Large intestine (tissue), 3 donors: ENCODE results near the gene DIS3L2. TPM values are rescaled to one million over a fixed set of nuclear protein-coding genes. Genes with fewer than 3 reads are reported as not detected.

Experiments
- DNase-seq, 2 donors: peaks; one replicate each; pipeline versions ENCODE4 v3.0.0 to v3.0.0-alpha.2; 2013
- H3K27ac ChIP-seq: one replicate; pipeline ENCODE4 v1.5.1; 2013; ENCODE audit warnings: low read length
- H3K27me3 ChIP-seq: 2 replicates; pipeline ENCODE4 v1.6.1; 2013; ENCODE audit warnings: low read length; ENCODE audit not compliant: control insufficient read depth, insufficient read depth
- H3K36me3 ChIP-seq: 2 replicates; pipeline ENCODE4 v1.6.1; 2013; ENCODE audit warnings: low read length; ENCODE audit not compliant: control insufficient read depth, insufficient read depth
- H3K4me1 ChIP-seq: one replicate; pipeline ENCODE4 v1.6.1; 2013; ENCODE audit warnings: low read length; ENCODE audit not compliant: control insufficient read depth, insufficient read depth
- H3K4me3 ChIP-seq: one replicate; pipeline ENCODE4 v1.5.1; 2013; ENCODE audit warnings: low read length
- H3K9me3 ChIP-seq: one replicate; pipeline ENCODE4 v1.6.1; 2013; ENCODE audit warnings: mild to moderate bottlenecking, low read depth, low read length, moderate library complexity; ENCODE audit not compliant: control insufficient read depth
- WGBS: methylation state at CpG from one replicate; pipeline ENCODE4 v1.1.5; 2013; ENCODE audit warnings: low lambda C conversion rate; ENCODE audit not compliant: insufficient coverage; 5-methylcytosine and 5-hydroxymethylcytosine counted together
- polyA plus RNA-seq: library from polyadenylated mRNA; unstranded; fragments of 120-200 nt; gene quantifications from one replicate; pipeline ENCODE4 v1.2.1, GENCODE V29; 2013

DIS3L2 gene
- polyA plus RNA-seq, 1 donor: 23.6 TPM

DNA sequence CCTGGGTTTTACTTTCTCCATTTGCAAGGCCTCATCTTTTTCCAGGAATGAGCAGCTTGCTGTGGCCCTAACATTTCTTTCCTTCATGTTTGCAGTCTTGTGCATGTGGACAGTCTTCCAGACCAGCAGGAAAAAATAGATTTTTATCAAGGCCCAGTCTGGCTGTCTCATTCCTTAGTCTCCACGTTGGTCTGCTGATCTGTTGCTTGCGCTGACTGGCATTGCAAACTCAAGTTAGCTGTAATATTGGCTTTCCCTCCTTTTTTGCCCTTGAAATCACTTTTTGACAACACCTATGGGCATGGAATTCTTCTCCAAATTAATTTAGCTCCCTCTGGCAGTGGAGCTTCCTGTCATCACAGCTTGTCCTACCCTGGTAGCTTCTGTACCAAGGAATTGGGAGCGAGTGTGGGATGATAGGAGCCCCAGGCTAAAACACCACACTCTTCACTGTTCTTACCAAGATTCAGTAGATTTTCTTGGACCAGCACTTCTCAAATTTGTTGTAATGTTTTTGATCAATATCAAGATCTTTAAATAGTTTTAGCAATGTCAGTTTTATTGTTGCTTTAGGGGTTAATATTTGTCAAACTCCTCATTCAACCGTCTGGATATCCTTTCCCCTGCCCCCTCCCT lies 48.2 kb downstream of the DIS3L2 start:
- WGBS: 43% methylated on average over 1 of the region's 4 CpGs
- no peaks in the 10 kb centered on the region for H3K36me3 ChIP-seq
- H3K4me3 ChIP-seq: no peak overlapping the region
- no peaks in the 10 kb centered on the region for H3K9me3 ChIP-seq
- H3K27ac ChIP-seq: no peak overlapping the region
- H3K4me1 ChIP-seq: no peaks in the 10 kb centered on the region
- DNase-seq: no peak
- H3K27me3 ChIP-seq: no peaks in the 10 kb centered on the region

DNA sequence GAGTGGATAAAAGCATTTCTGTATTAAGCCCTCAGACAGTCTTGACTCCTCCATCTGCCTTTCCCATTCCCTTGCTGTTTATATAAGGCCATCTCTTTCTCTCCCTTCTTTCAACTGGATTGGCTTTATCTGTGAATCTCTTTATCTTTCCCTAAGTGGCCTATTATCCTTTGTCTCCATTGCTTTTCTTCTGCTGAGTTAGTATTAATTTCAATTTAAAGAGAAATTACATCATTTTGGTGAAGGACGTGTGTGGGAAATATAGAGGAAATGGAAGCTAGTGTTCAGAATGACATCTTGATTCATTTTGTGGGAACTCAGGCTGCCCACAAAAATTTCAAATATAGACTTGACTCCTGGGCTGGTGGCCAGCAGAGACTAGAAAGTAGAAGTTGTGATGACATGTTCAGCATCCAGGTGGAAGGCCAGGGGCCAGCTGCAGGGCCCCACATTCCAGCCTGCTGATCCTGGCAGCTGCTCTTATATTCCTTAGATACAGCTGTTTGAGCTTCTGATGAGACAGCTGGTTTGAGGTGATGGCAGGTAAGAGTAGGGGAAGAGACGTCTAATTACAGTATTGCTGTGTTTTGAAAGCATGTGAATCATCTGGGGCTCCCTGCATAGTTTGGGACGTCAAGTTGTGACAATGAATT lies 52.3 kb downstream of the DIS3L2 start:
- WGBS: 100% methylated on average over 1 of the region's 3 CpGs
- no peaks in the 10 kb centered on the region for H3K27me3 ChIP-seq
- no peak overlapping the region for H3K4me3 ChIP-seq
- DNase-seq: peak in 1 of 2 donors; percentile 11
- H3K4me1 ChIP-seq: no peaks in the 10 kb centered on the region
- H3K36me3 ChIP-seq: peaks cover 19% of the 10 kb centered on the region
- H3K9me3 ChIP-seq: no peaks in the 10 kb centered on the region
- H3K27ac ChIP-seq: no peak overlapping the region

DNA sequence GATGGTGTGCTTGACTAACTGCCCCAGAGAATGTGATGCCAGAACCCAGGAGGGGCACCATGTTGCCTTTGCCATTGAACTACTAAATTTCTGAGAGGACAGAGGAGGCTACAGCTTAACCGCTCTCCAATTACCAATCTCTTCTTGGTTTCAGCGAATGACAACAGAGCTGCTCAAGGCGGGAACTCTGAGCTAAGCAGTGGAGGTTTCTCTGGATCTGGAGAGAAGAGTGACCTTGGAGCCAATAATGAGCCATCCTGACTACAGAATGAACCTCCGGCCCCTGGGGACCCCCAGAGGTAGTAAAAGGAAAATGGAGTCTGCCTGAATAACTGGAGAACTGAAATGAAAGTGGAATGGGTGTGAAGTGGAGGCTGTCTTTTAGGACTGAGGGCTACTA lies 53.2 kb downstream of the DIS3L2 start:
- no peak overlapping the region for H3K27ac ChIP-seq
- no CpG with 5 or more reads among the region's 4 CpGs for WGBS
- DNase-seq: no peak
- H3K4me3 ChIP-seq: no peak overlapping the region
- H3K4me1 ChIP-seq: no peaks in the 10 kb centered on the region
- no peaks in the 10 kb centered on the region for H3K27me3 ChIP-seq
- peaks cover 22% of the 10 kb centered on the region for H3K36me3 ChIP-seq
- no peaks in the 10 kb centered on the region for H3K9me3 ChIP-seq

DNA sequence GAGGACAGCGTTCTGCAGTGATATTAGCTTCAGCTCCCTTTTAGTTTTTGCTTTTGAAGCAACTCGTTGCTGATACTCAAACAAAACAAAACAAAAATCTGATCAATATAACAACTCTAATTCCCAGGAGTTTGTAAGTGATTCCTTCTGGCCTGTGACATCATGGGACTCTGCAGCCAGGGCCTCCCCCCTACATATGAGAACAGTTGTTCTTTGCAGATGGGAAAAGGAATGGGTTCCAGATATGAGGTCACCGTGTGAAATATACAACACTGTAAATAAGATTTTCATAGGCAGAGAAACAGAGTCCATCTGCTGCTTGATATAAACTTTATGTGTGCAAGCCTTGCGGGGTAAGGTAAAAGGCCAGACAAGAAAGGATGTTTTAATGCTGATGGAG lies 56.7 kb downstream of the DIS3L2 start:
- no peaks in the 10 kb centered on the region for H3K27me3 ChIP-seq
- H3K9me3 ChIP-seq: no peaks in the 10 kb centered on the region
- peaks cover 29% of the 10 kb centered on the region for H3K36me3 ChIP-seq
- peak; percentile 4 to 29 for DNase-seq
- WGBS: 92% methylated on average over 3 of the region's 4 CpGs
- no peak overlapping the region for H3K4me3 ChIP-seq
- peaks cover 2% of the 10 kb centered on the region for H3K4me1 ChIP-seq
- H3K27ac ChIP-seq: no peak overlapping the region

DNA sequence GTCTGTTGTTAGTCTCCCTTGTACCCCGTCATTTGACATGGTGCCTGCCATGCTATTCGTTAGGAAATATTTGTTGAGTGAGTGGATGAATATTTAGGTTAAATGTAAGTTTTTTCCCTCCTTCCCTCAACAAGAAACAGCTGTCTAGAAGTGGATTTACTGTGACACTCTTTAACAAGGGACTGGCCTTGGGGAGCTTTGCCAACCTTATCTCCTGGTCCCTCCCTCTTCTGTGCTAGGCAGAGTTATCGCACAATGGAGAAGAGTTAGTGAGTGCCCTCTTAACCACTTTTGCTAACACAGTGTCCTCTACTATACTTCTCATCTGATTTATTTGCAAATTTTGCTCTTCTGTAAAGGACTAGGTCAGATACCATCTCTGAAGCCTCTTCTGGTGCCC lies 61.2 kb downstream of the DIS3L2 start:
- Histone ChIP-seq H3K27ac (no peak overlapping the region), H3K4me3 (no peak overlapping the region), H3K9me3 (no peaks in the 10 kb centered on the region), H3K36me3 (peaks cover 21% of the 10 kb centered on the region), H3K4me1 (peaks cover 2% of the 10 kb centered on the region), H3K27me3 (no peaks in the 10 kb centered on the region)
- WGBS: no CpG with 5 or more reads among the region's 3 CpGs
- peak in 1 of 2 donors; percentile 14 for DNase-seq

DNA sequence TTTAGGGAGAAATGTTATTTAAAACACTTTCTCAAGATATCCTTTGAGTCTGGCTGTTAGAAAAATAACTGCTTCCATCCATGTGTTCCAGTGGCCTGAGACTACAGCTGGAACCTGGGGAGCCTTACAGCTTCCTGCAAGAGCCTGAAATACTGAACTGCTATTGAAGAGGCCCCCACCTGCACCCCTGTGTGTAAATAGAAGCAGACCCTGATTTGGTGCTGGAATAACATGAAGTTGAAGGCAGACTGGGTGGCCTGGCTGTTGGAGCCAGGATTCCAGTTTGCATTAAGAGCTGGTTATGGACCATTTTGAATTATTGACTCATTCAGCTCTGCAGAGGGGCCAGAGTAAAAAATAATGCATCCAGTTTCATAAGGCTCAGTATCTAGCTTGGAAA lies 61.9 kb downstream of the DIS3L2 start:
- H3K4me1 ChIP-seq: peaks cover 2% of the 10 kb centered on the region
- no peak overlapping the region for H3K27ac ChIP-seq
- H3K9me3 ChIP-seq: no peaks in the 10 kb centered on the region
- H3K27me3 ChIP-seq: no peaks in the 10 kb centered on the region
- no peak overlapping the region for H3K4me3 ChIP-seq
- peaks cover 20% of the 10 kb centered on the region for H3K36me3 ChIP-seq
- DNase-seq: no peak

DNA sequence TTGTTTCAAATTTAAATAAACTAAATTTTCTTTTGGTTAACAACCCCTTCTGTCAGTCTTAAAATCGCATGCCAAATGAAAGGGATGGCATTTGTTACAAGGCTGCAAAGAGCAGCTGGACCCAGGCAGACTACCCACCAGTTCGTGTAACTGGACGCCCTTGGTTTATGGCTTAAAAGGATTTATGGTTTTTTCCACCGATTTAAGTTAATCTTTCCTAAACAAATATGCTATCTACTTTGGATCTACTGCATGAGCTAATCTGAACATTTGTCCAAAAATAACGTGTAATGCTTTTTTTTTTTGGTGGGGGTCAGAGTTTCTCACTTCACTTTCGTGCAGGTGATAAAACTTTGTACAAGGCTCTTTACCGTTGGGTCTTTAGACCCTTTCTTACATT lies 62.9 kb downstream of the DIS3L2 start:
- Histone ChIP-seq H3K4me3 (no peak overlapping the region), H3K27ac (no peak overlapping the region), H3K4me1 (peaks cover 2% of the 10 kb centered on the region), H3K36me3 (peaks cover 20% of the 10 kb centered on the region), H3K27me3 (no peaks in the 10 kb centered on the region), H3K9me3 (no peaks in the 10 kb centered on the region)
- WGBS: 18% methylated on average over 2 of the region's 7 CpGs
- DNase-seq: no peak

DNA sequence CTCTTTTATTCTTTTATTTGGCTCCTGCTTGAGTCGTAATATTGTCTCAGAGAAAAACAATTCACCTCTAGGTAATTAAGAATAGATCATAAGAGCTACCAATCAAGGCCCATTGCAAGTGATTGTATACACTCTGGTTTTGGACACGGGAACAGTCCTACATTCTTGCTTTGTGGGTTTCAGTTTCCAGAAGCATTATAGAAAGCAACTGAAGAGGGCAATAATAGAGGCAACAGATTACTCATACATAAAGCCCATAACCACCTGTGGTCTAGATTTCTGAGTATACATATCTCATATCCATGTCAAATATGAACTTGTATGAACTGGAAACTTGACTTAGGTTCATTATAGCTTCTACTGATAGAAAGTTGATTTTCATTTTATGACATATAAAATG lies 65.4 kb downstream of the DIS3L2 start:
- WGBS: no CpG with 5 or more reads among the region's 2 CpGs
- H3K36me3 ChIP-seq: peaks cover 19% of the 10 kb centered on the region
- H3K4me3 ChIP-seq: no peak overlapping the region

DNA sequence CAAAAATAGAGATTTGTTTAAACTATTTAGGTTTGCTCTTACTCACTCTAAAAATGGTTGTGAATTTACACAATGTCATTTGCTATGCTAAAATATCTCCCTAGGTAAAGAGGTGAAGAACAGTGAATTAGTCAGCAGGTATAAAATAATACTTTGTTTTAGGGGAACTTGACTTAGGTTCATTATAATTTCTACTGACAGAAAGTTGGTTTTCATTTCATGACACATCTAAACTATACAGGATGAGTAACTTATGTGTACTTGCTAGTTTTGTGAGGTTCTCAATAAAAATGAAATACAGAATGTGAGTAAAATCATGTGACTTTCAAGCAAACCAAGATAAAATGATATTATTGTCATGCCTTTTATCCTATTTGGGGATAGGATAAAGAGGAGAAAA lies 66.0 kb downstream of the DIS3L2 start:
- Histone ChIP-seq H3K9me3 (no peaks in the 10 kb centered on the region), H3K27me3 (no peaks in the 10 kb centered on the region), H3K27ac (no peak overlapping the region), H3K4me3 (no peak overlapping the region), H3K36me3 (peaks cover 19% of the 10 kb centered on the region), H3K4me1 (peaks cover 2% of the 10 kb centered on the region)
- no peak for DNase-seq

More for the DNA sequence above, 65.4 kb downstream of the DIS3L2 start:
- Histone ChIP-seq H3K27ac (no peak overlapping the region), H3K9me3 (no peaks in the 10 kb centered on the region), H3K27me3 (no peaks in the 10 kb centered on the region), H3K4me1 (peaks cover 2% of the 10 kb centered on the region)
- DNase-seq: no peak

DNA sequence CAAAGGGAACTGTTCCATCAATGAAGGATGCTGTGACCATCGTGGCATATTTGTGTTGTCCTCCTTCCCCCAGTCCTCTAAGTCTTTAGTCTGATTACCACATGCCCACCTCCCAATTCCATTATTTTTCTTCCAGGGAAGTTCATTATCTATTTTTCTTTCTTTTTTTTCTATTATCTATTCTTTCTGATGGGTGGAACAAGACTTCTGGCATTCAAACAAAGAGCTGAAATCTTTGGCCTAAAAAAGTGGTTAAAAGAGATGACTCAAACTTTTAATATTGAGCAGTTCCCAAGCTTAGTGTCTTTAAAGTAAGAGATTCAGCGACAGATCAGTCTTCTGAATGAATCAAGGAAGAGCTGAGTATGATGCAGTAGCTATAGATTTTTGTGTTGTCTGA lies 66.6 kb downstream of the DIS3L2 start:
- H3K27ac ChIP-seq: no peak overlapping the region
- no peak overlapping the region for H3K4me3 ChIP-seq
- H3K36me3 ChIP-seq: peaks cover 19% of the 10 kb centered on the region
- no CpG with 5 or more reads among the region's 2 CpGs for WGBS
- no peaks in the 10 kb centered on the region for H3K9me3 ChIP-seq
- H3K4me1 ChIP-seq: no peaks in the 10 kb centered on the region
- DNase-seq: no peak
- H3K27me3 ChIP-seq: no peaks in the 10 kb centered on the region

DNA sequence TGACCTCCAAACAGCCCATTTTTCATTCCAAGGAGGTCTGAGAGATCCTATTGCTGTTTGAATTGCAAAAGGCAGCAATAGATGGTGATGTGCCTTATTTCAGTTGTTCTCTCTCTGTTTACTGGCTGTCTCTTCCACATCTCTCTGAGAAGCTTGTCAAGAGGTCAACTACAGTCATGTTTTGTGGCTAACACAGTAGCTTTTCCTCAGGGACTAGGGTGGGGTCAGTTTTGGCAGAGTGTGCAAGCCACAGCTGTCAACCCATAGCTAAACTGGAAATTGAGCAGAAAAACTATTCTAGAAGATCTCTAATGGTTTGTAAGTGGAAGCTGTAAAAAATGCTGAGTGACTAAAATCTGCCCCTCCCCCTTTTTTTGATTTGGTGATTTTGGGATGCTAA lies 67.1 kb downstream of the DIS3L2 start:
- DNase-seq: no peak
- Histone ChIP-seq H3K27me3 (no peaks in the 10 kb centered on the region), H3K9me3 (no peaks in the 10 kb centered on the region), H3K4me3 (no peak overlapping the region), H3K36me3 (peaks cover 19% of the 10 kb centered on the region), H3K27ac (no peak overlapping the region), H3K4me1 (no peaks in the 10 kb centered on the region)
